NCI-H1105 treated with DMSO at 0.1 percent for 48 hours (cell line): Measurements from ENCODE around the gene TEX9.
A peak's percentile ranks its signal among the peaks of the same experiment; 100 is the strongest.

ENCODE experiments used
- DNase-seq: peaks from one replicate; lab custom pipeline; 2025; lab: John Stamatoyannopoulos, UW

The TEX9 gene

DNA sequence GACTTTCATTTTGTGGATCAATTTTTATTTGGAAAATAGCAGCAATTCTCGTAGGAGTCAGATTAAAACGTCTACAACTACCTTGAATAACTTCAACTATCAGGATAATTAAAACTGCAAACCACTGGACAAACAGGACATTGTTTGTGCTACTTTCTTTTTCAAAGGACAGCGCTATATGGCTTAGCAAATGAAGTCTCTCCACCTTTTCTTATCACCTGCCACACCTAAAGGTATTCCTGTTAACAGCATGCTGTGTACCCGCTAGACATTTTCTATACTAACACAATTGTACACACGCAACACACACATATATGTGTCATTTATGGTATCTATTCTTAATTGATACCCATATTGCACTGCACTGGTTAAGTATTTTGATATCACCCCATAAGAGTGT lies 80.5 kb downstream of the TEX9 start:
- no peak for DNase-seq

GRCh38 chr15:56454836-56455235 lies 89.6 kb downstream of the TEX9 start:
- DNase-seq, result no peak

GRCh38 chr15:56456229-56456628 lies 91.0 kb downstream of the TEX9 start:
- DNase-seq, result no peak

GRCh38 chr15:56459096-56459495 lies 93.9 kb downstream of the TEX9 start:
- DNase-seq, result no peak

- DNase-seq, result no peak
These were observed 94.8 kb downstream of the TEX9 start for GRCh38 chr15:56460071-56460470.

GRCh38 chr15:56460947-56461346 lies 95.7 kb downstream of the TEX9 start:
- no peak for DNase-seq

DNA sequence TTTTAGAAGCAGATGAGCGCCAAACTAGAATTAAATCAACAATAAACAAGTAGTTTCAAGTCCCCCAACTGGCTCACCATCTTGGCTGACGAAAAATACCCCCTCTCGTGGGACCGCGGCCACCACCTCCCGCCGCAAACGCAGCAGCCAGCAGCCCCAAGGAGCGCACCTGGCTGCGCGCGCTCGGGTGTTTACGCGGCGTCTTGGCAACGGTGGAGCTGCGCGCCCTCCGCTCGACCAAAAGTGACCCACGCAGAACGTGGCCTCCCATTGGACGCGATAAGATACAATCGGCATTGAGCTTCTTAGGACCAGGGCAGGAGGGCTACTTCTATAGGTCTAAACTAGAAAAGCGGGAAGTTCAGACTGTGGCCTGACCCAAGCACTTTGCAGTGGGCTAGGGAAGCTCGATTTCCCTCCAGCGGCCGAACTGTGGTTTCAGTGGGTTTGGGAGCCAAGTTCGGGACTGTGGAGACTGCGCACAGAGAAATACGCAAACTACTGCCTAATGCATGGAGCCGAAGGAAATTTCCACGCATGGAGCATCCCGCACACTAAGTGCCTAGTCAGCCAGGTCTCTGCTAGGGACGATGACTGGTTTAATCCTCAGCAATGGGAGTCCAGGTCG lies 99.8 kb downstream of the TEX9 start, which contains the start of gene MNS1:
Gene MNS1 (minus strand): TSS at position 245 of the 628 bp plus-strand sequence. CDS start 165 bp downstream, at position 80.
- peak; percentile 89 for DNase-seq

DNA sequence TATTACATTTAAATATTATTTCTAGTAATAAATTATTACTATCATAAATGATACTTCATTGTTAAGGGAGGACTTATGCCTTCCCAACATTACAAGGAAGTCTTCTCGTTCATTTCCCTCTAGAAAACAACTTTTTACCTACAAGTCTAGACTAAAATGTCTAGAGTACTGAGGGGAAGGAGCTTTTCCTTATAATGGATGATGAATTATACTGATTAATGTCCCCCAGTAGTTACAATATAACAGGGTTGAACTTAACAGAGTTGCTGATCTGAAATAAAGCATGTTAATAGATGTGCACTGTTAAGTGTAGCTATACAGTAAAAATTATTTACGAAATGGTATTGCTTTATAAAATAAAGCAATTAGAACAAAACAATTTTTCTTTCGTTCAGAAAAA lies 102.4 kb downstream of the TEX9 start:
- DNase-seq, result no peak

DNA sequence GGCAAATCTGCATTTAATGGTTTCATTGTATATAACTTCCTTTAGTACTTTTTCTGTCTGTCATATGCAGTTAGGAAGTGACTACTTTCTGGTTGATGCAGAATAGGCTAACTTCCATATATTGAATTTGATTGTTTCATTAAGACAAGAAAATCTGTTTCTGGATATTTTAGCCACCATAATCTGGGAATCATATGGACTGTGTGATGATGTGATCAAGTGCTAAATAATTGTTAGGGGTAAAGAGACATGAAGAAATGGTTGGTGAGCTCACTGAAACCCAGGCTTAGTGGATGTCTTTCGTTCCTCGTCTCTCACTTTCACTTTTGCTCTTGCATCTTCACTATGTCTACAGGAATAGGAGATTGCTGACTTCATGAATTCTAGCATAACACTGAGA lies 103.2 kb downstream of the TEX9 start:
- no peak for DNase-seq

DNA sequence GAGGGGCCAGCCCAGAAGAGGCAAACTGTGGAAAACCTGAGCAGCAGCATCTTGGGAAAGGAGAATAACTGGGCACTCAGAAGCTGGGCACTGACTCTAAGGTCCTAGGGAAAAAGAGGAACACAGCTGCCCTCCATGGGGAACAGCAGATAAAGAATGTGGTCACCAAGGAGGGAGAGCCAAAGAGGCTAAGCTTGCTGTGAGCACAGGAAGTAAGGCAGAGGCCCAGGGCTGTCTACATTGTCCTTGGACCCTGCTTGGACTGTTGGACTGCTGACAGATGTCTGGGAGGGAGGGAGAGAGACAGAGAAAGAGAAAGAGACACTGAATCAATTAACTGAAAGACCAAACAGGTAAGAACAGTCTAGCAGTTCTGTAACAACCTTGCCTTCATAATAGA lies 104.3 kb downstream of the TEX9 start:
- no peak for DNase-seq

DNA sequence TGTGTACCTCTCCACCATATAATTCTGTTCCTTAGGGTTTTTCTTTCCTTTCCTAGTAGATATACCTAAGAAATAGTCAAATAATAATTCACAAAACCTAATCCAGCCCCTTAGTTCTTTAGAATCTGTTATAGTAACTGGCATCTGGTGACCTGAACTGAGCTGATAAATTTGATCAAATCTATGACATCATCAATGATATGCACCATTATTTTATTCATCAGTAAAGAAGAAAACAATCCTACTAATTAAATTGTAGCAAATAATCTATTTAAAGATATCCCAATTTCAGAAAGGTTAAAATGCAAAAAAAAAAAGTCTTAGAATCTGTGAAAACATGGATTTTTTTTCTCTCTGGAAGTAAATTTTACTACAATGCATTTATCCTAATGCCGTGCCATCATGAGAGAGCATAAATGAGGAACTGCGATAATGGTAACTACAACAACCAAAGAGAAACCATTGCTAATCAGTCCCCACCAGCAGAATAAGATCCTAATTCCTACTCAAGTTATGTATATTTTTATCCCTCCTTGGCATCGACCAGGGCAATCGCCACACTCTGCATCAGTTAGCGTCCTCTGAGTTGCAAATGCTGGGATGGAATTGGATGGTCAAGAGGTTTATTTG lies 106.3 kb downstream of the TEX9 start:
- no peak for DNase-seq

DNA sequence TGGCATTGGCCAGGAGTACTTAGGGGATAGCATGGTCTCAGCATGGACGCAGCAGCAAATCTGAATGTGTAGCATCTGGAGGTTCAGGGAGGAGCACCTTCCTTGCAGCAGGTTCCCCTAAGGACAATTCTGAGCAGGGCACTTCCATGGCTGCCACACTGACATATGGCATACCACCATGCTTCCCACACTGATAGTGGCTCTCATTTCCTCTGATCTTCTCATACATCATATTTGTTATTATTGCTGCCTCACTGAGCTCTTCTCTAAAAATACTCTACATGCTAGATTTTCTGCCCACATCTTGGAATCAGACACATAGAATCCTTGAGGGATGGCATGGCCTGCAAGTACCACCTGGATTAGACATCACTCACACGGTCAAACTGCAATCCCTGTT lies 107.1 kb downstream of the TEX9 start:
- no peak for DNase-seq

DNA sequence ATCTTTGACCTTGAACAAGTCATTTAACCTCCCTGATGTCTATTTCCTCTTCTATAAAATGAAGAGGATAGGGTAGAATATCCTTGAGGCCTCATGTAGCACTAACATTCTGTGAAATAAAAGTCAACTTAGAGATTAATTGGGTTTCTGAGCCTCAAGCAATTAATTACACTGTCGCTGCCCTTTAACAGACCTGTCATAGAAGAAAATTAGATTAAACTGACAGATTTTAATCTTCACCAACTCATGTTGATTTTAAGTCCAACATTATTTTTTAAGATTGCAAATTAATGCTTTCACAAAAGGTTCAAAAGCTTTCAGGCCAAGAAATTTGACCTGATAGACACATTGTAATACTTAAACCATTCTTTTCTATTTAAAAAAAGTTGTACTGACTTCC lies 107.8 kb downstream of the TEX9 start:
- DNase-seq, result no peak

GRCh38 chr15:56475351-56475750 lies 110.1 kb downstream of the TEX9 start:
- DNase-seq, result no peak
